Suprapubic skin (tissue), 4 donors: ENCODE results near the gene MTMR11.

Experiments
- CTCF ChIP-seq, 2 donors: fragments of 200-600 bp in 1 of 2; fragments of 450-650 bp in 1 of 2; sonication (generic) in 1 of 2; IDR thresholded peaks; one replicate each; pipeline ENCODE4 v1.5.1; 2016 to 2019; ENCODE audit warnings: antibody characterized with exemption in 2 of 2, mild to moderate bottlenecking in 1 of 2, moderate library complexity in 1 of 2
- POLR2A ChIP-seq, 2 donors: fragments of 450-650 bp; IDR thresholded peaks; one replicate each; pipeline ENCODE4 v1.6.1; 2017; ENCODE audit warnings: antibody characterized with exemption in 2 of 2, mild to moderate bottlenecking in 2 of 2, moderate library complexity in 2 of 2
- POLR2AphosphoS5 ChIP-seq, 3 donors: sonication (generic); formaldehyde crosslinking; IDR thresholded peaks; one replicate each; pipeline ENCODE4 v1.6.1; 2017; ENCODE audit warnings: antibody characterized with exemption in 3 of 3

GRCh38 chr1:149906570-149907075 is 30.1 kb downstream of the MTMR11 start:
- TF ChIP-seq CTCF (IDR thresholded peaks at IDR 0.05) (no peak), POLR2AphosphoS5 (IDR thresholded peaks at IDR 0.05) (no peak), POLR2A (IDR thresholded peaks at IDR 0.05) (no peak)
